GM12878 (cell line): ENCODE measurements around the gene TGFB2.

Experiments used
- CTCF ChIP-seq, 3 experiments: IDR thresholded peaks in 2 of 3; conservative IDR thresholded peaks in 1 of 3; 2 replicates each; pipeline ENCODE4 v1.5.1; 2011; ENCODE audit warnings: low read depth in 3 of 3, low read length in 3 of 3, mild to moderate bottlenecking in 3 of 3, control low read depth in 2 of 3, moderate library complexity in 2 of 3, inconsistent platforms in 1 of 3, mixed read lengths in 1 of 3; ENCODE audit not compliant: control insufficient read depth in 2 of 3, insufficient read depth in 1 of 3; ENCODE audit errors: extremely low read depth in 1 of 3
- EGR1 ChIP-seq, 2 experiments: IDR thresholded peaks; 1 replicate in 1 of 2; 2 replicates in 1 of 2; pipeline ENCODE4 v1.6.1; 2011 to 2012; ENCODE audit warnings: low read depth in 2 of 2, low read length in 2 of 2, borderline replicate concordance in 1 of 2, mild to moderate bottlenecking in 1 of 2, moderate library complexity in 1 of 2
- FOXM1 ChIP-seq: IDR thresholded peaks from 2 replicates; pipeline ENCODE4 v1.6.1; 2012; ENCODE audit warnings: low read depth, mild to moderate bottlenecking, inconsistent platforms, low read length, moderate library complexity
- LARP7 ChIP-seq: fragments of 450-650 bp; IDR thresholded peaks from 2 replicates; pipeline ENCODE4 v1.6.1; 2017; ENCODE audit warnings: mild to moderate bottlenecking
- MAX ChIP-seq: IDR thresholded peaks from 2 replicates; pipeline ENCODE4 v1.6.1; 2012; ENCODE audit warnings: low read depth, low read length, improper control_type of control experiment
- RAD21 ChIP-seq: IDR thresholded peaks from 2 replicates; pipeline ENCODE4 v1.6.1; 2011; ENCODE audit warnings: mild to moderate bottlenecking, low read depth, low read length, moderate library complexity; ENCODE audit not compliant: insufficient read depth
- ZNF274 ChIP-seq: IDR thresholded peaks from one replicate; pipeline ENCODE4 v1.8.0; 2011; ENCODE audit not compliant: insufficient read length, insufficient read depth
- TF ChIP-seq, protein P1 (sequence below): fragments of 450-650 bp; conservative IDR thresholded peaks from 2 replicates; pipeline ENCODE4 v1.6.1; 2017; ENCODE audit warnings: mild to moderate bottlenecking, moderate library complexity

DNA sequence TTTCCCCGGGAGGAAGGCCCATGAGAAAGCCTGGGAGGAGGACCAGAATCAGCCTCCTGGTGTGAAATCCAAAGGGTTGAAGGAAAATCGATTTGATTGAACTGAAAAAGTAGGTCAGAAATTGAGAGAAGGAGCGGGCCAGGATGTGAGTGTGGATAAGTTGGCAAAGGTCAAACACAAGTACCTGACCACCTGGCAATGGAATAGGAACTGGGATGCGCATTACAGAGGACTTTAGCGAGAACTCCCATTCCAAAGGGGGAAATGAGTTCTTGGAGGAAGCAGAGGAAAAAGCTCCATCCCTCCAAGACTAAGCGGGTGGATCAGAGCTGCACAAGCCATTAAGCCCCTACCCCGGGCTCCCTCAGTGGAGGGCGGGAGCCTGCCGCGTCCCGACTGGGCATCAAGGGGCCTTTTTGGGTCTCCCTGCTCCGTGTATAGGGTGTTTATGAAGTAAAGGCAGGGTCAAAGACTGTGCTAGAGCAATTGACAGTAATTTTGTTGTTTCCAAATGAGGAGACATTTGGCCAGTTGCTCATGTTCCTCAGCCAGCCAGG lies 56.4 kb downstream of the TGFB2 start:
- no peak for TF ChIP-seq CTCF (IDR thresholded peaks at IDR 0.05 in 2 of 3, conservative IDR thresholded peaks at IDR 0.05 in 1 of 3; ENCODE audit: control insufficient read depth in 2 of 3, extremely low read depth in 1 of 3, insufficient read depth in 1 of 3, low read depth in 3 of 3, low read length in 3 of 3)
- TF ChIP-seq RAD21: no peak
- no peak for TF ChIP-seq MAX
- TF ChIP-seq FOXM1: no peak
- TF ChIP-seq, protein P1, sequence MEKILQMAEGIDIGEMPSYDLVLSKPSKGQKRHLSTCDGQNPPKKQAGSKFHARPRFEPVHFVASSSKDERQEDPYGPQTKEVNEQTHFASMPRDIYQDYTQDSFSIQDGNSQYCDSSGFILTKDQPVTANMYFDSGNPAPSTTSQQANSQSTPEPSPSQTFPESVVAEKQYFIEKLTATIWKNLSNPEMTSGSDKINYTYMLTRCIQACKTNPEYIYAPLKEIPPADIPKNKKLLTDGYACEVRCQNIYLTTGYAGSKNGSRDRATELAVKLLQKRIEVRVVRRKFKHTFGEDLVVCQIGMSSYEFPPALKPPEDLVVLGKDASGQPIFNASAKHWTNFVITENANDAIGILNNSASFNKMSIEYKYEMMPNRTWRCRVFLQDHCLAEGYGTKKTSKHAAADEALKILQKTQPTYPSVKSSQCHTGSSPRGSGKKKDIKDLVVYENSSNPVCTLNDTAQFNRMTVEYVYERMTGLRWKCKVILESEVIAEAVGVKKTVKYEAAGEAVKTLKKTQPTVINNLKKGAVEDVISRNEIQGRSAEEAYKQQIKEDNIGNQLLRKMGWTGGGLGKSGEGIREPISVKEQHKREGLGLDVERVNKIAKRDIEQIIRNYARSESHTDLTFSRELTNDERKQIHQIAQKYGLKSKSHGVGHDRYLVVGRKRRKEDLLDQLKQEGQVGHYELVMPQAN: no peak
- TF ChIP-seq LARP7: no peak
- TF ChIP-seq EGR1 (IDR thresholded peaks at IDR 0.05; ENCODE audit: borderline replicate concordance in 1 of 2, low read depth in 2 of 2, low read length in 2 of 2): no peak
- TF ChIP-seq ZNF274: no peak
